H1 (cell line): ENCODE data around the gene GNB1. TPM values are rescaled to one million over a fixed set of nuclear protein-coding genes. Genes with fewer than 3 reads are reported as not detected.

Experiments
- CTCF ChIA-PET: fragments of 300-600 bp; sonication (Branson Sonifier 250); formaldehyde crosslinking; loops from one replicate; lab custom pipeline; 2021; ENCODE audit not compliant: partially characterized antibody; lab: Charles Lee
- POLR2A ChIA-PET: fragments of 300-600 bp; sonication (Branson Sonifier 250); formaldehyde crosslinking; loops from one replicate; lab custom pipeline; 2021; ENCODE audit warnings: inconsistent platforms; ENCODE audit not compliant: partially characterized antibody; lab: Charles Lee
- DNase-seq, 2 experiments: peaks; one replicate each; pipeline versions ENCODE4 v3.0.0 to v3.0.0-alpha.2; 2010 to 2022; ENCODE audit warnings: low spot score in 2 of 2, low read depth in 1 of 2, mixed read lengths in 1 of 2
- FAIRE-seq: peaks from 2 replicates; lab custom pipeline; 2011; peaks lifted over from hg19 to GRCh38; lab: Jason Lieb, UNC
- H2AFZ ChIP-seq: 2 replicates; pipeline ENCODE4 v1.8.1; 2012; ENCODE audit warnings: low read length, inconsistent platforms
- H2AK5ac ChIP-seq: 2 replicates; pipeline ENCODE4 v1.6.1; 2013; ENCODE audit warnings: low read depth, low read length
- H2BK120ac ChIP-seq: replicated peaks from 2 replicates; pipeline ENCODE3; 2013; ENCODE audit warnings: low read depth, low read length, inconsistent platforms
- H2BK12ac ChIP-seq: 2 replicates; pipeline ENCODE4 v1.6.1; 2013; ENCODE audit warnings: low read depth, low read length
- H2BK15ac ChIP-seq: 2 replicates; pipeline ENCODE4 v1.6.1; 2013; ENCODE audit warnings: low read length
- H2BK20ac ChIP-seq: 2 replicates; pipeline ENCODE4 v1.6.1; 2013; ENCODE audit warnings: low read length
- H2BK5ac ChIP-seq: 2 replicates; pipeline ENCODE4 v1.6.1; 2013; ENCODE audit warnings: low read depth, low read length
- H3K14ac ChIP-seq: 2 replicates; pipeline ENCODE4 v1.6.1; 2013; ENCODE audit warnings: inconsistent platforms; ENCODE audit not compliant: insufficient read length
- H3K18ac ChIP-seq: 2 replicates; pipeline ENCODE4 v1.6.1; 2013; ENCODE audit warnings: low read length; ENCODE audit errors: extremely low read depth
- H3K23ac ChIP-seq: 2 replicates; pipeline ENCODE4 v1.6.1; 2013; ENCODE audit warnings: inconsistent platforms; ENCODE audit not compliant: insufficient read length
- H3K23me2 ChIP-seq: 2 replicates; pipeline ENCODE4 v1.6.1; 2013; ENCODE audit warnings: low read depth, low read length
- H3K27ac ChIP-seq: 2 replicates; pipeline ENCODE4 v1.6.1; 2011; ENCODE audit warnings: low read depth, low read length, inconsistent platforms
- H3K27me3 ChIP-seq, 4 experiments: replicated peaks in 1 of 4; 1 replicate in 1 of 4; 2 replicates in 3 of 4; pipeline versions ENCODE4 v1.6.1 to v1.8.1; 2011 to 2013; ENCODE audit warnings: low read length in 3 of 4, mild to moderate bottlenecking in 3 of 4, inconsistent platforms in 2 of 4, mixed read lengths in 2 of 4, moderate library complexity in 1 of 4; ENCODE audit not compliant: control insufficient read depth in 3 of 4, insufficient read depth in 3 of 4; ENCODE audit errors: extremely low read depth in 1 of 4
- H3K36me3 ChIP-seq, 4 experiments: 2 replicates each; pipeline versions ENCODE4 v1.6.1 to v1.8.1; 2011 to 2013; ENCODE audit warnings: mild to moderate bottlenecking in 4 of 4, low read length in 3 of 4, moderate library complexity in 2 of 4, control low read depth in 1 of 4, inconsistent platforms in 1 of 4; ENCODE audit not compliant: insufficient read depth in 4 of 4, control insufficient read depth in 2 of 4
- H3K4ac ChIP-seq: replicated peaks from 2 replicates; pipeline ENCODE3; 2013; ENCODE audit warnings: low read length, low read depth, mixed read lengths, inconsistent platforms; ENCODE audit not compliant: insufficient read length
- H3K4me1 ChIP-seq, 4 experiments: replicated peaks in 1 of 4; 1 replicate in 1 of 4; 2 replicates in 3 of 4; pipeline versions ENCODE4 v1.6.1 to v1.8.1; 2011 to 2013; ENCODE audit warnings: low read length in 3 of 4, inconsistent platforms in 2 of 4, mixed read lengths in 1 of 4; ENCODE audit not compliant: insufficient read depth in 4 of 4, control insufficient read depth in 3 of 4
- H3K4me2 ChIP-seq, 2 experiments: 2 replicates each; pipeline versions ENCODE4 v1.6.1 to v1.8.1; 2011 to 2013; ENCODE audit warnings: low read depth in 2 of 2, low read length in 2 of 2, control low read depth in 1 of 2, inconsistent platforms in 1 of 2, mild to moderate bottlenecking in 1 of 2; ENCODE audit not compliant: insufficient read depth in 1 of 2
- H3K4me3 ChIP-seq, 4 experiments: fragments of 200-600, 300-600 bp in 1 of 4; sonication (generic), shearing (Covaris generic), sonication (Bioruptor Twin) in 1 of 4; 2 replicates each; pipeline versions ENCODE4 v1.5.1 to v1.8.1; 2011 to 2016; ENCODE audit warnings: low read length in 4 of 4, low read depth in 3 of 4, control low read depth in 2 of 4, inconsistent platforms in 2 of 4, mild to moderate bottlenecking in 2 of 4, mixed read lengths in 1 of 4, moderate library complexity in 1 of 4; ENCODE audit not compliant: insufficient read depth in 2 of 4; ENCODE audit errors: extremely low read depth in 1 of 4
- H3K56ac ChIP-seq: replicated peaks from 2 replicates; pipeline ENCODE3; 2013; ENCODE audit warnings: low read depth, mild to moderate bottlenecking, mixed read lengths, low read length, inconsistent platforms; ENCODE audit not compliant: insufficient read length
- H3K79me1 ChIP-seq: 2 replicates; pipeline ENCODE4 v1.6.1; 2013; ENCODE audit warnings: low read depth, low read length, control low read depth
- H3K79me2 ChIP-seq, 2 experiments: 2 replicates each; pipeline versions ENCODE4 v1.6.1 to v1.8.1; 2012 to 2013; ENCODE audit warnings: low read length in 2 of 2, mild to moderate bottlenecking in 2 of 2, inconsistent platforms in 1 of 2; ENCODE audit not compliant: insufficient read depth in 2 of 2, control insufficient read depth in 1 of 2
- H3K9ac ChIP-seq, 4 experiments: replicated peaks in 1 of 4; 1 replicate in 1 of 4; 2 replicates in 3 of 4; pipeline versions ENCODE4 v1.6.1 to v1.8.1; 2011 to 2013; ENCODE audit warnings: low read depth in 3 of 4, low read length in 3 of 4, control low read depth in 2 of 4, mild to moderate bottlenecking in 2 of 4, moderate library complexity in 2 of 4, inconsistent platforms in 1 of 4; ENCODE audit errors: extremely low read depth in 1 of 4
- H3K9me3 ChIP-seq, 2 experiments: 2 replicates each; pipeline versions ENCODE4 v1.6.1 to v1.8.1; 2012 to 2013; ENCODE audit warnings: mild to moderate bottlenecking in 2 of 2, moderate library complexity in 2 of 2, control low read depth in 1 of 2, inconsistent platforms in 1 of 2, low read depth in 1 of 2, low read length in 1 of 2, mixed read lengths in 1 of 2; ENCODE audit not compliant: insufficient read depth in 2 of 2
- H4K20me1 ChIP-seq, 2 experiments: replicated peaks in 1 of 2; 2 replicates each; pipeline versions ENCODE3 to v1.8.1; 2011 to 2013; ENCODE audit warnings: inconsistent platforms in 2 of 2, low read length in 2 of 2, mild to moderate bottlenecking in 1 of 2; ENCODE audit not compliant: insufficient read depth in 2 of 2, control insufficient read depth in 1 of 2
- H4K5ac ChIP-seq: 2 replicates; pipeline ENCODE4 v1.6.1; 2013; ENCODE audit warnings: low read length, low read depth, mixed read lengths, inconsistent platforms; ENCODE audit not compliant: insufficient read length
- H4K8ac ChIP-seq: 2 replicates; pipeline ENCODE4 v1.8.0; 2013; ENCODE audit warnings: mild to moderate bottlenecking, moderate library complexity, low read length, inconsistent platforms; ENCODE audit not compliant: insufficient read depth; ENCODE audit errors: extremely low read depth
- H4K91ac ChIP-seq: replicated peaks from 2 replicates; pipeline ENCODE3; 2013; ENCODE audit warnings: low read length, mixed read lengths, inconsistent platforms; ENCODE audit not compliant: insufficient read length
- CTBP2 ChIP-seq: IDR thresholded peaks from 2 replicates; pipeline ENCODE4 v1.7.0; 2011; ENCODE audit warnings: borderline replicate concordance, mild to moderate bottlenecking, moderate library complexity, mixed read lengths, low read length; ENCODE audit not compliant: insufficient read depth, insufficient read length
- HDAC6 ChIP-seq: IDR thresholded peaks from one replicate; pipeline ENCODE4 v1.7.1; 2012; ENCODE audit warnings: low read depth, mild to moderate bottlenecking, inconsistent platforms, low read length, moderate library complexity
- JUN ChIP-seq: IDR thresholded peaks from 2 replicates; pipeline ENCODE4 v1.6.1; 2011; ENCODE audit warnings: low read depth, mild to moderate bottlenecking, improper control_type of control experiment, low read length
- JUND ChIP-seq: IDR thresholded peaks from 2 replicates; pipeline ENCODE4 v1.6.1; 2011; ENCODE audit warnings: mild to moderate bottlenecking, improper control_type of control experiment, low read length
- MAFK ChIP-seq: IDR thresholded peaks from 2 replicates; pipeline ENCODE4 v1.6.1; 2012; ENCODE audit warnings: low read depth, mild to moderate bottlenecking, improper control_type of control experiment, low read length
- MAX ChIP-seq: IDR thresholded peaks from 2 replicates; pipeline ENCODE4 v1.6.1; 2012; ENCODE audit warnings: inconsistent platforms
- NANOG ChIP-seq: IDR thresholded peaks from 2 replicates; pipeline ENCODE4 v1.6.1; 2011; ENCODE audit warnings: low read length, low read depth, mild to moderate bottlenecking, inconsistent platforms; ENCODE audit not compliant: insufficient read depth, poor library complexity, severe bottlenecking
- POLR2AphosphoS5 ChIP-seq: IDR thresholded peaks from 2 replicates; pipeline ENCODE4 v1.6.1; 2011; ENCODE audit warnings: low read depth, low read length
- RAD21 ChIP-seq, 2 experiments: IDR thresholded peaks in 1 of 2; conservative IDR thresholded peaks in 1 of 2; 2 replicates each; pipeline ENCODE4 v1.6.1; 2011; ENCODE audit warnings: low read depth in 2 of 2, low read length in 2 of 2, improper control_type of control experiment in 1 of 2, inconsistent platforms in 1 of 2, mild to moderate bottlenecking in 1 of 2, moderate library complexity in 1 of 2
- SP1 ChIP-seq: IDR thresholded peaks from 2 replicates; pipeline ENCODE4 v1.6.1; 2011; ENCODE audit warnings: low read depth, low read length
- SP2 ChIP-seq: IDR thresholded peaks from 2 replicates; pipeline ENCODE4 v1.6.1; 2012; ENCODE audit warnings: mild to moderate bottlenecking, low read length, inconsistent platforms
- TEAD4 ChIP-seq: IDR thresholded peaks from 2 replicates; pipeline ENCODE4 v1.6.1; 2012; ENCODE audit warnings: low read depth, low read length, inconsistent platforms, mixed read lengths
- WGBS, 2 experiments: shearing (Covaris generic) in 1 of 2; methylation state at CpG; one replicate each; pipeline versions ENCODE4 v1.1.6 to v1.1.7; 2013 to 2015; ENCODE audit warnings: low lambda C conversion rate in 2 of 2, mixed read lengths in 2 of 2, inconsistent platforms in 1 of 2, low coverage in 1 of 2, missing lambda C conversion rate in 1 of 2; ENCODE audit not compliant: insufficient replicate concordance in 2 of 2, insufficient coverage in 1 of 2, insufficient read length in 1 of 2; ENCODE audit errors: extremely low coverage in 1 of 2, missing lambda C conversion rate in 1 of 2; 5-methylcytosine and 5-hydroxymethylcytosine counted together
- polyA plus RNA-seq, 7 experiments: library from polyadenylated mRNA; depleted of rRNA in 3 of 7; stranded (reverse) in 5 of 7; unstranded in 2 of 7; fragments of >200 nt in 5 of 7; fragments of 200-250 nt in 2 of 7; gene quantifications; 1 replicate in 5 of 7; 2 replicates in 1 of 7; 4 replicates in 1 of 7; pipeline versions ENCODE4 v1.2.1 to v1.2.3, GENCODE V29; 2011 to 2013; ENCODE audit warnings: missing spikeins in 2 of 7, mixed read lengths in 2 of 7
- total RNA-seq: library from RNA; stranded (reverse); fragmentation: NEBNext Ultra II Directional; extraction: Animal tissue kit (Norgen Biotek cat#: 25700); gene quantifications from 2 replicates; pipeline ENCODE4 v1.2.1, GENCODE V29; 2021

The GNB1 gene
- total and polyA plus RNA-seq, 2 of the 8 experiments (the other 6 are each of a cell fraction or from before 2014, with no cell fraction given), result 343 to 382 TPM

DNA sequence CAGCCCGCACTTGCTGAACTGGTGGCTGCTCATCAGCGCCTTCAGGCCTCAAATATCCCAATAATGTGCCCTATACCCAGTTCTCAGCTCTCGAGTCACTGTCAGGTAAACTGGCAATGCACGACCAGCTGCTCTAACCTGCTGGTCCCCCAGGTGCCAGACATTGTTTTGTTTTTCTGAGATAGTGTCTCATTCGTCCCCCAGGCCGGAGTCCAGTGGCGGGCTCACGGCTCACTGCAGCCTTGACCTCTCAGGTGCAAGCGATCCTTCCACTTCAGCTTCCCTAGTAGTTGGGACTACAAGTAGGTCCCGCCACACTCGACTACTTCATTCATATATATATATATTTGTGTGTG, 111.6 kb downstream of the GNB1 start:
- Histone ChIP-seq H3K79me1 (peaks cover 10% of the 10 kb centered on the region; the same call in 1 of the 2 replicates), H3K9me3 (no peaks in the 10 kb centered on the region), H2BK15ac (peak overlapping the region; percentile 46; the same call in 1 of the 2 replicates), H3K9ac (peak overlapping the region in 3 of 4 experiments; percentile 66 to 75 (median 74); a peak in 5 of 7 replicates), H3K27ac (peak overlapping the region; percentile 76), H3K36me3 (no peaks in the 10 kb centered on the region), H4K91ac (peak overlapping the region; percentile 99), H3K56ac (peak overlapping the region; percentile 93), H3K4me3 (peak overlapping the region; percentile 66 to 91 (median 77)), H2BK12ac (peak overlapping the region; percentile 90; the same call in 1 of the 2 replicates), H3K4ac (peak overlapping the region; percentile 46), H3K18ac (peak overlapping the region; percentile 97), H3K14ac (no peak overlapping the region), H2AFZ (no peak overlapping the region), H2BK20ac (peak overlapping the region; percentile 94; the same call in 1 of the 2 replicates), H4K20me1 (peaks cover 11 to 16% of the 10 kb centered on the region in 2 experiments), H3K4me1 (peaks cover 3 to 48% (median 32%) of the 10 kb centered on the region in 4 experiments), H4K5ac (peak overlapping the region; percentile 90), H2BK5ac (peak overlapping the region; percentile 99), H3K4me2 (peak overlapping the region; percentile 81 to 99), H3K27me3 (no peaks in the 10 kb centered on the region), H4K8ac (peak overlapping the region; percentile 66), H2BK120ac (peak overlapping the region; percentile 95), H3K79me2 (peaks cover 16 to 36% of the 10 kb centered on the region in 2 experiments), H3K23ac (no peak overlapping the region), H3K23me2 (peaks cover 14% of the 10 kb centered on the region), H2AK5ac (peak overlapping the region; percentile 67; the same call in 1 of the 2 replicates)
- FAIRE-seq (no peak), DNase-seq (no peak)
- ChIA-PET POLR2A (interaction anchor here (0.6 to 2.6 kb wide), 12 partner anchors 10 to 453 kb away, joined by 3 to 17 read pairs (median 4); no protein-coding TSS in a partner anchor), CTCF (interaction anchor here (0.6 to 2.3 kb wide), 11 partner anchors 10 to 665 kb away, joined by 3 to 24 read pairs (median 4); no protein-coding TSS in a partner anchor)
- WGBS, 2 experiments, result 29% methylated on average over 11 of the region's 11 CpGs; no CpG with 5 or more reads in 1 of the 2 experiments
- TF ChIP-seq NANOG, result no peak
- no peak for TF ChIP-seq JUN
- TF ChIP-seq SP1, result no peak
- TF ChIP-seq SP2, result no peak
- no peak for TF ChIP-seq MAFK
- no peak for TF ChIP-seq JUND
- no peak for TF ChIP-seq POLR2AphosphoS5
- TF ChIP-seq RAD21 (IDR thresholded peaks at IDR 0.05 in 1 of 2, conservative IDR thresholded peaks at IDR 0.05 in 1 of 2; ENCODE audit: low read depth in 2 of 2, low read length in 2 of 2), result no peak
- no peak for TF ChIP-seq MAX
- TF ChIP-seq CTBP2, result no peak
- no peak for TF ChIP-seq TEAD4
- no peak for TF ChIP-seq HDAC6
